MG63 (cell line): ENCODE measurements around the gene SRSF9. TPM values are rescaled to one million over a fixed set of nuclear protein-coding genes. Genes with fewer than 3 reads are reported as not detected.
"Not testable (repeated sequence)": the region's sequence is repeated elsewhere in the genome, so short reads cannot be mapped to it uniquely, and the experiment has no call there.

Source experiments
- DNase-seq: peaks from one replicate; pipeline ENCODE4 v3.0.0-alpha.2; 2020
- H3K27me3 ChIP-seq: fragments of 250-450 bp; sonication (Bioruptor Pico); 2 replicates; pipeline ENCODE4 v1.5.1; 2020; ENCODE audit warnings: mild to moderate bottlenecking, moderate library complexity
- H3K36me3 ChIP-seq: fragments of 250-450 bp; sonication (Bioruptor Pico); 2 replicates; pipeline ENCODE4 v1.5.1; 2020; ENCODE audit warnings: mild to moderate bottlenecking, moderate library complexity
- H3K4me3 ChIP-seq: fragments of 250-450 bp; sonication (Bioruptor Pico); 2 replicates; pipeline ENCODE4 v1.5.1; 2020; ENCODE audit warnings: mild to moderate bottlenecking, moderate library complexity
- H3K9me3 ChIP-seq: fragments of 250-450 bp; sonication (Bioruptor Pico); 2 replicates; pipeline ENCODE4 v1.5.1; 2020; ENCODE audit warnings: mild to moderate bottlenecking, moderate library complexity
- total RNA-seq: library from RNA; depleted of rRNA; stranded (reverse); fragments of >200 nt; shearing (Covaris generic); gene quantifications from 2 replicates; pipeline ENCODE4 v1.2.3, GENCODE V29; 2014; ENCODE audit warnings: low replicate concordance; rRNA removed

The SRSF9 gene
- total RNA-seq, result 332 and 366 TPM in 2 replicates

GRCh38 chr12:120469450-120470149 is at the start of gene SRSF9:
SRSF9 (minus strand) TSS chr12:120469748; CDS start chr12:120469609, 139 bp downstream.
- peak; percentile 95 for DNase-seq
- peaks cover 37% of the 10 kb centered on the region for H3K36me3 ChIP-seq
- no peaks in the 10 kb centered on the region for H3K9me3 ChIP-seq
- peak within 1 kb of the TSS; percentile 95 for H3K4me3 ChIP-seq
- H3K27me3 ChIP-seq, result no peaks in the 10 kb centered on the region

- not testable (repeated sequence) for H3K9me3 ChIP-seq, DNase-seq, H3K27me3 ChIP-seq, H3K4me3 ChIP-seq
- H3K36me3 ChIP-seq, result peaks cover 14% of the 10 kb centered on the region
Observed at GRCh38 chr12:120519324-120519723, 49.8 kb upstream of the SRSF9 start.

- Histone ChIP-seq H3K36me3 (peaks cover 11% of the 10 kb centered on the region), H3K9me3 (no peaks in the 10 kb centered on the region), H3K27me3 (no peaks in the 10 kb centered on the region), H3K4me3 (no peak overlapping the region)
- no peak for DNase-seq
Observed at GRCh38 chr12:120515496-120515895, 45.9 kb upstream of the SRSF9 start.

- Histone ChIP-seq H3K36me3 (peaks cover 14% of the 10 kb centered on the region), H3K9me3 (no peaks in the 10 kb centered on the region), H3K4me3 (no peak overlapping the region), H3K27me3 (no peaks in the 10 kb centered on the region)
- DNase-seq, result no peak
Observed at GRCh38 chr12:120514002-120514401, 44.5 kb upstream of the SRSF9 start.

- Histone ChIP-seq H3K36me3 (peaks cover 20% of the 10 kb centered on the region), H3K4me3 (no peak overlapping the region), H3K9me3 (no peaks in the 10 kb centered on the region), H3K27me3 (no peaks in the 10 kb centered on the region)
- DNase-seq, result no peak
Observed at GRCh38 chr12:120508537-120508936, 39.0 kb upstream of the SRSF9 start.

- peaks cover 42% of the 10 kb centered on the region for H3K36me3 ChIP-seq
- H3K4me3 ChIP-seq, result no peak overlapping the region
Observed at GRCh38 chr12:120504587-120504986, 35.0 kb upstream of the SRSF9 start.

GRCh38 chr12:120500581-120500980 is 31.0 kb upstream of the SRSF9 start:
- H3K9me3 ChIP-seq, result no peaks in the 10 kb centered on the region
- H3K36me3 ChIP-seq, result peaks cover 64% of the 10 kb centered on the region
- H3K27me3 ChIP-seq, result no peaks in the 10 kb centered on the region
- H3K4me3 ChIP-seq, result no peak overlapping the region
- DNase-seq, result no peak

More at GRCh38 chr12:120504587-120504986, 35.0 kb upstream of the SRSF9 start:
- DNase-seq, result no peak
- H3K9me3 ChIP-seq, result no peaks in the 10 kb centered on the region
- no peaks in the 10 kb centered on the region for H3K27me3 ChIP-seq

GRCh38 chr12:120498870-120499515 is 29.4 kb upstream of the SRSF9 start:
- no peaks in the 10 kb centered on the region for H3K9me3 ChIP-seq

GRCh38 chr12:120497524-120498150 is 28.1 kb upstream of the SRSF9 start:
- no peak for DNase-seq
- Histone ChIP-seq H3K9me3 (no peaks in the 10 kb centered on the region), H3K4me3 (peak overlapping the region; percentile 85), H3K27me3 (no peaks in the 10 kb centered on the region), H3K36me3 (peaks cover 44% of the 10 kb centered on the region)

More at GRCh38 chr12:120498870-120499515, 29.4 kb upstream of the SRSF9 start:
- Histone ChIP-seq H3K27me3 (no peaks in the 10 kb centered on the region), H3K4me3 (no peak overlapping the region), H3K36me3 (peaks cover 56% of the 10 kb centered on the region)
- no peak for DNase-seq

GRCh38 chr12:120496413-120497340 is 27.1 kb upstream of the SRSF9 start:
- DNase-seq, result peak; percentile 49
- Histone ChIP-seq H3K27me3 (no peaks in the 10 kb centered on the region), H3K4me3 (peak overlapping the region; percentile 85), H3K36me3 (peaks cover 41% of the 10 kb centered on the region), H3K9me3 (no peaks in the 10 kb centered on the region)

GRCh38 chr12:120495731-120496412 is 26.3 kb upstream of the SRSF9 start, which contains the start of gene DYNLL1:
DYNLL1 (plus strand) TSS chr12:120496113; CDS start chr12:120496422, 309 bp downstream.
- Histone ChIP-seq H3K9me3 (no peaks in the 10 kb centered on the region), H3K36me3 (peaks cover 42% of the 10 kb centered on the region), H3K27me3 (no peaks in the 10 kb centered on the region), H3K4me3 (peak within 1 kb of the TSS; percentile 85)
- DNase-seq, result peak; percentile 93

GRCh38 chr12:120495186-120495730 is 25.7 kb upstream of the SRSF9 start:
- H3K9me3 ChIP-seq, result no peaks in the 10 kb centered on the region
- no peak for DNase-seq
- H3K36me3 ChIP-seq, result peaks cover 41% of the 10 kb centered on the region
- peak overlapping the region; percentile 85 for H3K4me3 ChIP-seq
- H3K27me3 ChIP-seq, result no peaks in the 10 kb centered on the region

- no peaks in the 10 kb centered on the region for H3K27me3 ChIP-seq
- no peak overlapping the region for H3K4me3 ChIP-seq
- peaks cover 11% of the 10 kb centered on the region for H3K36me3 ChIP-seq
- DNase-seq, result no peak
- no peaks in the 10 kb centered on the region for H3K9me3 ChIP-seq
Observed at GRCh38 chr12:120490833-120491512, 21.4 kb upstream of the SRSF9 start.

GRCh38 chr12:120490325-120490724 is 20.8 kb upstream of the SRSF9 start:
- Histone ChIP-seq H3K36me3 (peaks cover 11% of the 10 kb centered on the region), H3K4me3 (no peak overlapping the region), H3K27me3 (no peaks in the 10 kb centered on the region), H3K9me3 (no peaks in the 10 kb centered on the region)
- no peak for DNase-seq

GRCh38 chr12:120489018-120489417 is 19.5 kb upstream of the SRSF9 start:
- H3K27me3 ChIP-seq, result no peaks in the 10 kb centered on the region
- no peaks in the 10 kb centered on the region for H3K9me3 ChIP-seq
- H3K36me3 ChIP-seq, result peaks cover 11% of the 10 kb centered on the region
- DNase-seq, result peak; percentile 49
- no peak overlapping the region for H3K4me3 ChIP-seq
